Stomach (tissue), 9 donors: ENCODE measurements around the gene C1orf159. TPM values are rescaled to one million over a fixed set of nuclear protein-coding genes. Genes with fewer than 3 reads are reported as not detected.

ENCODE experiments used
- DNase-seq, 2 donors: peaks; one replicate each; pipeline versions ENCODE4 v3.0.0 to v3.0.0-alpha.2; 2013 to 2019
- H3K27ac ChIP-seq, 5 donors: fragments of 200-600 bp in 4 of 5; sonication (generic) in 4 of 5; one replicate each; pipeline ENCODE4 v1.5.1; 2013 to 2019; ENCODE audit warnings: mild to moderate bottlenecking in 1 of 5, moderate library complexity in 1 of 5
- H3K27me3 ChIP-seq, 3 donors: fragments of 200-600 bp; sonication (generic); one replicate each; pipeline ENCODE4 v1.5.1; 2017 to 2019; ENCODE audit warnings: mixed run types in 1 of 3
- H3K36me3 ChIP-seq, 4 donors: fragments of 200-600 bp; sonication (generic); 1 replicate in 3 of 4; 2 replicates in 1 of 4; pipeline ENCODE4 v1.5.1; 2016 to 2019
- H3K4me1 ChIP-seq, 4 donors: fragments of 200-600 bp; sonication (generic); one replicate each; pipeline ENCODE4 v1.5.1; 2016 to 2019
- H3K4me3 ChIP-seq, 4 donors: fragments of 200-600 bp; sonication (generic) in 3 of 4; one replicate each; pipeline ENCODE4 v1.5.1; 2016 to 2019; ENCODE audit warnings: mild to moderate bottlenecking in 1 of 4
- H3K9me3 ChIP-seq, 4 donors: fragments of 200-600 bp; sonication (generic); one replicate each; pipeline ENCODE4 v1.5.1; 2016 to 2019
- EP300 ChIP-seq: sonication (generic); formaldehyde crosslinking; IDR thresholded peaks from one replicate; pipeline ENCODE4 v1.6.1; 2017; ENCODE audit warnings: antibody characterized with exemption
- POLR2A ChIP-seq, 4 donors: fragments of 450-650 bp; IDR thresholded peaks; one replicate each; pipeline ENCODE4 v1.6.1; 2016; ENCODE audit warnings: antibody characterized with exemption in 4 of 4, control low read depth in 2 of 4, mild to moderate bottlenecking in 1 of 4, moderate library complexity in 1 of 4
- POLR2AphosphoS5 ChIP-seq, 3 donors: sonication (generic); formaldehyde crosslinking; IDR thresholded peaks; one replicate each; pipeline ENCODE4 v1.6.1; 2016; ENCODE audit warnings: antibody characterized with exemption in 3 of 3
- WGBS, 5 donors: extraction: QIAGEN DNeasy Blood & Tissue Kit in 3 of 5; methylation state at CpG; one replicate each; pipeline versions ENCODE4 v1.1.5 to v1.1.7; 2013 to 2018; 5-methylcytosine and 5-hydroxymethylcytosine counted together
- intact Hi-C: fragments of 100-400 bp; cut with DNase I; formaldehyde crosslinking; loops from one replicate; pipeline ENCODE4 v1.15.1; 2023; ENCODE audit warnings: low total_unique reads
- polyA plus RNA-seq, 3 donors: library from polyadenylated mRNA; stranded (reverse); fragments of 200-250 nt; gene quantifications; one replicate each; pipeline ENCODE4 v1.2.3, GENCODE V29; 2013
- total RNA-seq, 5 donors: library from RNA; depleted of rRNA; stranded (reverse); fragments of >200 nt; gene quantifications; one replicate each; pipeline versions ENCODE4 v1.1.0 to v1.2.3, GENCODE V29; 2014 to 2016
- TF ChIP-seq, protein P1 (sequence below), 7 experiments: fragments of 450-650 bp in 4 of 7; fragments of 200-600 bp in 3 of 7; sonication (generic) in 3 of 7; IDR thresholded peaks; one replicate each; pipeline ENCODE4 v1.5.1; 2016 to 2019; ENCODE audit warnings: antibody characterized with exemption in 7 of 7, control low read depth in 2 of 7, mild to moderate bottlenecking in 1 of 7
- donor health status: healthy with polysubstance abuse.
- donor health status: Bipolar disorder and iron deficiency.
- donor health status: healthy.

Gene C1orf159
- total and polyA plus RNA-seq, 8 donors: 10.2 to 67.0 (median 18.5) TPM

GRCh38 chr1:1115136-1115785 is 628 bp downstream of the C1orf159 start:
- Histone ChIP-seq H3K4me3 (peak overlapping the region; percentile 71 to 95 (median 94)), H3K4me1 (peaks cover 12 to 33% (median 22%) of the 10 kb centered on the region in 4 donors), H3K36me3 (peaks cover 0 to 24% (median 10%) of the 10 kb centered on the region in 4 donors), H3K9me3 (peaks cover 0 to 8% (median 2%) of the 10 kb centered on the region in 4 donors), H3K27me3 (peaks cover 0 to 33% (median 0%) of the 10 kb centered on the region in 3 donors), H3K27ac (peak overlapping the region in 4 of 5 donors; percentile 83 to 92 (median 88))
- peak in 1 of 2 donors; percentile 42 for DNase-seq
- intact Hi-C loops: no loop called here
- TF ChIP-seq POLR2AphosphoS5 (IDR thresholded peaks at IDR 0.05) (no peak), EP300 (no peak), POLR2A (IDR thresholded peaks at IDR 0.05) (no peak)
- TF ChIP-seq, protein P1, sequence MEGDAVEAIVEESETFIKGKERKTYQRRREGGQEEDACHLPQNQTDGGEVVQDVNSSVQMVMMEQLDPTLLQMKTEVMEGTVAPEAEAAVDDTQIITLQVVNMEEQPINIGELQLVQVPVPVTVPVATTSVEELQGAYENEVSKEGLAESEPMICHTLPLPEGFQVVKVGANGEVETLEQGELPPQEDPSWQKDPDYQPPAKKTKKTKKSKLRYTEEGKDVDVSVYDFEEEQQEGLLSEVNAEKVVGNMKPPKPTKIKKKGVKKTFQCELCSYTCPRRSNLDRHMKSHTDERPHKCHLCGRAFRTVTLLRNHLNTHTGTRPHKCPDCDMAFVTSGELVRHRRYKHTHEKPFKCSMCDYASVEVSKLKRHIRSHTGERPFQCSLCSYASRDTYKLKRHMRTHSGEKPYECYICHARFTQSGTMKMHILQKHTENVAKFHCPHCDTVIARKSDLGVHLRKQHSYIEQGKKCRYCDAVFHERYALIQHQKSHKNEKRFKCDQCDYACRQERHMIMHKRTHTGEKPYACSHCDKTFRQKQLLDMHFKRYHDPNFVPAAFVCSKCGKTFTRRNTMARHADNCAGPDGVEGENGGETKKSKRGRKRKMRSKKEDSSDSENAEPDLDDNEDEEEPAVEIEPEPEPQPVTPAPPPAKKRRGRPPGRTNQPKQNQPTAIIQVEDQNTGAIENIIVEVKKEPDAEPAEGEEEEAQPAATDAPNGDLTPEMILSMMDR (IDR thresholded peaks at IDR 0.05): no peak
- 2 to 9% (median 6%) methylated on average over 13 to 39 of the region's 41 CpGs for WGBS, 5 donors

DNA sequence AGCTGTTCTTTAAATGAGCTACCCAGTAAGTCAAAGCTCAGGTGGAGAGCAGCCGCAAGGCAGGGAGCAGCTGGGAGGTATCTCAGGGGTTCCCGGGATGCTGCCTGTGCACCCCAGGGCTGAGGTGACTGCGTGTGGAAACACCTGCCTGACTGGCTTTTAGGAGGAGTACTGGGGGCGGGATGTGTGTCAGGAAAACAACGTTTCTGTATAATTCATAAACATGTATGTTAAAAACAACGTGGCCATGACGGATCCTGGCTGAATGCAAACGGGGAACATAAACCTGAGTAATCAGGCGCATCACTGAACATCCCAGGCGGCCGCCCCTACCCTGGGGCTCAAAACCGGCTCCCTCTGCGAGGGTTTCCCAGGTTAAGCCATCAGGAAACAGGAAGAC is 1.5 kb downstream of the C1orf159 start:
- intact Hi-C loops: no loop called here

DNA sequence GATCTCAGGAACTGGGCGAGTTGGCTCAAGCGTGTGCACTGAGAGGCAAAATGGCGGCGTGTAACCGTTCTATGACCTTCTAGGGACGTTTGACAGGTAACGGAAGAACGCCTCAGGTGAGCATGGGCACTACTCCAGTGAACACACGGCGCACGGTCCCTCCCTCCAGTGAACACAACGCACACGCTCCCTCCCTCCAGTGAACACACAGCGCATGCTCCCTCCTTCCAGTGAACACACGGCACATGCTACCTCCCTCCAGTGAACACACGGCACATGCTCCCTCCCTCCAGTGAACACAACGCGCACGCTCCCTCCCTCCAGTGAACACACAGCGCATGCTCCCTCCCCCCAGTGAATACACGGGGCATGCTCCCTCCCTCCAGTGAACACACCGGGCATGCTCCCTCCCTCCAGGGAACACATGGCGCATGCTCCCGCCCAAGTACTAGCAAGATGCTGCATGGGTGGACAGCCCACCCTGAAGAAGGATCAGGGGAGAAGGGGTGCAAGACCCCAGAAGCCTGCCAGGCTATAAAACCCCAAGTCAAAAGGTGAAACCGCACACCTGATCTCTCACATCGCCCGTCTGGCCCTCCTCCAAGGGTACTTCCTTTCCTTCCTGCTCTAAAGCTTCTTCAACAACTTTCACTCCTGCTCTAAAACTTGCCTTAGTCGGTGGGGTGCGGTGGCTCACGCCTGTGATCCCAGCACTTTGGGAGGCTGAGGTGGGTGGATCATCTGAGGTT is 3.5 kb downstream of the C1orf159 start:
- Histone ChIP-seq H3K4me1 (peaks cover 12 to 35% (median 23%) of the 10 kb centered on the region in 4 donors), H3K9me3 (peaks cover 0 to 8% (median 2%) of the 10 kb centered on the region in 4 donors), H3K36me3 (peaks cover 0 to 24% (median 10%) of the 10 kb centered on the region in 4 donors), H3K4me3 (no peak overlapping the region), H3K27me3 (peaks cover 0 to 10% (median 0%) of the 10 kb centered on the region in 3 donors), H3K27ac (no peak overlapping the region)
- WGBS, 5 donors: 93 to 98% (median 97%) methylated on average over 30 of the region's 30 CpGs
- intact Hi-C loops: no loop called here
- TF ChIP-seq EP300 (no peak), POLR2A (IDR thresholded peaks at IDR 0.05) (no peak)
- peak in 1 of 2 donors; percentile 3 for DNase-seq

More for the DNA sequence above, 1.5 kb downstream of the C1orf159 start:
- H3K27me3 ChIP-seq: peaks cover 0 to 25% (median 0%) of the 10 kb centered on the region in 3 donors
- H3K36me3 ChIP-seq: peaks cover 0 to 24% (median 10%) of the 10 kb centered on the region in 4 donors
- peak overlapping the region in 1 of 4 donors; percentile 71 for H3K4me3 ChIP-seq
- WGBS, 5 donors: 90 to 95% (median 92%) methylated on average over 13 of the region's 13 CpGs
- peaks cover 0 to 8% (median 2%) of the 10 kb centered on the region in 4 donors for H3K9me3 ChIP-seq
- H3K4me1 ChIP-seq: peaks cover 12 to 36% (median 23%) of the 10 kb centered on the region in 4 donors
- peak in 1 of 2 donors; percentile 2 for DNase-seq
- no peak overlapping the region for H3K27ac ChIP-seq
- no peak for TF ChIP-seq POLR2A (IDR thresholded peaks at IDR 0.05)

DNA sequence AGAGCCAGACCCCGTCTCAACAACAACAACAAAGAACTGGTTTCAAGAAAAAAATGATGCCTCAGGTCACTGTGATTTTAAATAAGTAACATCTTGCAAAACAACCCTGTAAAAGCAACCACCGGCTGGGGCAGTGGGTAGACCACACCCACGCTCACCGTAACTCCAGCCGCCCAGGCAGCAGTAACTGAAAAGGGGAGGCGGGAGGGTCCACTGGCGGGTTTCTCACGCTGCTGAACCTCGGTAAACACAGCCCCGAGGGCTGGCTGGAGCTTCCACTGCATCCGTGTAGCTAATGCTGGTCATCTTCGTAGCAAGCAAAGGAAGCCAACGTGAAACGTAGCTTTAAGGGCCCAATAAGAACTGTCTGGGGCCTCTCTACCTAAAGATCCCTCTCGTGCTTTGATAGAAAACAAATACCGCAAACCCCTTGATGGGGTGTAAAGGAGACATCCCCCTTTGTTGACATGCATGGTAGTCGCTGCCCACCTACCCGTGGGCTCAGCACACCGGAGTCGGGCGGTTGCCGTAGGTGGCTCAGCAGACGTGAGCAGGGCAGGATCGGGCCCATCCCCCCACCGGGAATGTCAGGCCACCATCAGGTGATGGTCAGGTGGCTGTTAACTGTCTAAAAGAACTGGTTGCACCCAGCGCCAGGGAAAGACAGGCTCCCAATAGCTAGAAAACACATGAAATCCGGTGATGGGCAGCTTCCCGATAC is 4.2 kb downstream of the C1orf159 start:
- Histone ChIP-seq H3K27me3 (peaks cover 0 to 3% (median 0%) of the 10 kb centered on the region in 3 donors), H3K4me1 (peaks cover 10 to 28% (median 19%) of the 10 kb centered on the region in 4 donors), H3K4me3 (no peak overlapping the region), H3K27ac (no peak overlapping the region), H3K36me3 (peaks cover 0 to 24% (median 10%) of the 10 kb centered on the region in 4 donors), H3K9me3 (peaks cover 0 to 8% (median 2%) of the 10 kb centered on the region in 4 donors)
- WGBS, 5 donors: 94 to 95% (median 94%) methylated on average over 28 of the region's 28 CpGs
- no peak for DNase-seq
- intact Hi-C loops: no loop called here
- TF ChIP-seq POLR2A (IDR thresholded peaks at IDR 0.05) (no peak), EP300 (no peak), POLR2AphosphoS5 (IDR thresholded peaks at IDR 0.05) (no peak)
- TF ChIP-seq, protein P1 (IDR thresholded peaks at IDR 0.05): no peak

DNA sequence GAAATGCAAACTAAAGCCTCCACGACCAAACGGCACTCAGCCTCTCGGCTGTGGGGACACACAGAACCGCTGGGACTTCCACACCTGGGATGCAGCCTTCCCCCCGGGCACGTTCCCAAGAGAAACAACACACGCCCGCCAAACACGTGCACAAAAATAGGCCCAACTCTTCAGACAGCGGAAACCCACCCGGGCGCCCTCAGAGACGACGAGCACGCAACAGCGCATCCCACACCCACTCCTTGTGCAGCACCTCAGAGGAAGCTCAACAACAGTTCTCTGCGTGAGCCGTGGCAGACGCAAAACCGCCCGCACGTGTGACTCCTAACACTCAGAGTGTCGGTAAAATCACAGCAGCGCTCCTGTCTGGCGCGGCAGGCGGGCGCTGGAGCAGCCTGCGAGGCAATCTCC is 5.3 kb downstream of the C1orf159 start:
- peaks cover 0 to 8% (median 2%) of the 10 kb centered on the region in 4 donors for H3K9me3 ChIP-seq
- no peaks in the 10 kb centered on the region for H3K27me3 ChIP-seq
- 84 to 90% (median 89%) methylated on average over 26 to 29 of the region's 29 CpGs for WGBS, 5 donors
- no peak overlapping the region for H3K4me3 ChIP-seq
- no peak for DNase-seq
- peaks cover 8 to 25% (median 15%) of the 10 kb centered on the region in 4 donors for H3K4me1 ChIP-seq
- peaks cover 0 to 24% (median 10%) of the 10 kb centered on the region in 4 donors for H3K36me3 ChIP-seq
- H3K27ac ChIP-seq: peak overlapping the region in 1 of 5 donors; percentile 58
- intact Hi-C loops: no loop called here
- no peak for TF ChIP-seq POLR2AphosphoS5 (IDR thresholded peaks at IDR 0.05)
- no peak for TF ChIP-seq POLR2A (IDR thresholded peaks at IDR 0.05)
- no peak for TF ChIP-seq EP300
- TF ChIP-seq, protein P1 (IDR thresholded peaks at IDR 0.05): no peak
